Trophoblast cell (in vitro differentiated cells and primary cell): Measurements from ENCODE around the gene MYO16.

Source experiments
- DNase-seq, 2 donors: peaks; one replicate each; pipeline ENCODE4 v3.0.0-alpha.2; 2016
- H2AFZ ChIP-seq: 2 replicates; pipeline ENCODE4 v1.6.1; 2013; ENCODE audit warnings: low read length, moderate library complexity, mild to moderate bottlenecking; ENCODE audit not compliant: insufficient read depth, poor library complexity
- H2AK5ac ChIP-seq: 2 replicates; pipeline ENCODE4 v1.6.1; 2013; ENCODE audit warnings: mild to moderate bottlenecking, low read length
- H2BK120ac ChIP-seq: 2 replicates; pipeline ENCODE4 v1.6.1; 2013; ENCODE audit warnings: low read length, mild to moderate bottlenecking, moderate library complexity; ENCODE audit not compliant: insufficient read depth, poor library complexity
- H2BK12ac ChIP-seq: 2 replicates; pipeline ENCODE4 v1.6.1; 2013; ENCODE audit warnings: mild to moderate bottlenecking, low read length, moderate library complexity
- H2BK5ac ChIP-seq: 2 replicates; pipeline ENCODE4 v1.6.1; 2013; ENCODE audit warnings: low read length, low read depth, moderate library complexity, mild to moderate bottlenecking; ENCODE audit not compliant: poor library complexity
- H3K14ac ChIP-seq: 2 replicates; pipeline ENCODE4 v1.6.1; 2013; ENCODE audit warnings: mild to moderate bottlenecking, low read length
- H3K18ac ChIP-seq: 2 replicates; pipeline ENCODE4 v1.6.1; 2013; ENCODE audit warnings: mild to moderate bottlenecking, low read length
- H3K23ac ChIP-seq: 2 replicates; pipeline ENCODE4 v1.6.1; 2013; ENCODE audit warnings: low read length
- H3K27ac ChIP-seq: 2 replicates; pipeline ENCODE4 v1.5.1; 2013; ENCODE audit warnings: low read depth, mild to moderate bottlenecking, inconsistent platforms, low read length, moderate library complexity
- H3K27me3 ChIP-seq: 2 replicates; pipeline ENCODE4 v1.6.1; 2013; ENCODE audit warnings: inconsistent platforms, mild to moderate bottlenecking, low read length, moderate library complexity; ENCODE audit not compliant: insufficient read depth
- H3K36me3 ChIP-seq, 2 experiments: 1 replicate in 1 of 2; 2 replicates in 1 of 2; pipeline ENCODE4 v1.6.1; 2013; ENCODE audit warnings: low read length in 2 of 2, mild to moderate bottlenecking in 2 of 2, moderate library complexity in 1 of 2; ENCODE audit not compliant: insufficient read depth in 2 of 2, control insufficient read depth in 1 of 2
- H3K4ac ChIP-seq: 2 replicates; pipeline ENCODE4 v1.6.1; 2013; ENCODE audit warnings: low read depth, mild to moderate bottlenecking, low read length, moderate library complexity
- H3K4me1 ChIP-seq, 2 experiments: 1 replicate in 1 of 2; 2 replicates in 1 of 2; pipeline ENCODE4 v1.6.1; 2013; ENCODE audit warnings: low read length in 2 of 2, mild to moderate bottlenecking in 2 of 2, moderate library complexity in 1 of 2; ENCODE audit not compliant: insufficient read depth in 2 of 2, control insufficient read depth in 1 of 2
- H3K4me2 ChIP-seq: 2 replicates; pipeline ENCODE4 v1.6.1; 2013; ENCODE audit warnings: inconsistent platforms, mild to moderate bottlenecking, low read length, moderate library complexity
- H3K4me3 ChIP-seq: 2 replicates; pipeline ENCODE4 v1.5.1; 2013; ENCODE audit warnings: mild to moderate bottlenecking, low read depth, low read length, inconsistent platforms
- H3K79me1 ChIP-seq: one replicate; pipeline ENCODE4 v1.6.1; 2013; ENCODE audit warnings: low read length
- H3K79me2 ChIP-seq: 2 replicates; pipeline ENCODE4 v1.6.1; 2013; ENCODE audit warnings: low read length, mild to moderate bottlenecking; ENCODE audit not compliant: control insufficient read depth, insufficient read depth, poor library complexity
- H3K9ac ChIP-seq: 2 replicates; pipeline ENCODE4 v1.6.1; 2013; ENCODE audit warnings: mild to moderate bottlenecking, low read length
- H3K9me3 ChIP-seq: 2 replicates; pipeline ENCODE4 v1.6.1; 2013; ENCODE audit warnings: low read depth, mild to moderate bottlenecking, control low read depth, inconsistent platforms, low read length; ENCODE audit not compliant: insufficient read depth
- H4K12ac ChIP-seq: 2 replicates; pipeline ENCODE4 v1.6.1; 2013; ENCODE audit warnings: low read depth, mild to moderate bottlenecking, low read length, moderate library complexity
- H4K8ac ChIP-seq: 2 replicates; pipeline ENCODE4 v1.6.1; 2013; ENCODE audit warnings: low read depth, mild to moderate bottlenecking, low read length, moderate library complexity
- H4K91ac ChIP-seq: one replicate; pipeline ENCODE4 v1.6.1; 2013; ENCODE audit warnings: low read depth, mild to moderate bottlenecking, low read length, moderate library complexity
- WGBS: extraction: QIAGEN DNeasy Blood & Tissue Kit; methylation state at CpG from one replicate; pipeline ENCODE4 v1.1.7; 2013; ENCODE audit warnings: missing lambda C conversion rate; ENCODE audit not compliant: insufficient read length, insufficient coverage; ENCODE audit errors: extremely low coverage; 5-methylcytosine and 5-hydroxymethylcytosine counted together

MYO16 gene

GRCh38 chr13:109072505-109072904, 443.1 kb downstream of the MYO16 start:
- Histone ChIP-seq H3K27ac (no peak overlapping the region), H3K4ac (no peak overlapping the region), H2BK5ac (no peak overlapping the region), H2AFZ (no peak overlapping the region), H3K4me2 (no peak overlapping the region), H3K14ac (no peak overlapping the region), H3K9ac (no peak overlapping the region), H3K4me3 (no peak overlapping the region), H3K79me1 (no peaks in the 10 kb centered on the region), H3K79me2 (no peaks in the 10 kb centered on the region), H3K36me3 (no peaks in the 10 kb centered on the region), H3K9me3 (no peaks in the 10 kb centered on the region), H2BK120ac (no peak overlapping the region), H4K8ac (no peak overlapping the region), H4K91ac (no peak overlapping the region), H3K27me3 (no peaks in the 10 kb centered on the region), H3K18ac (no peak overlapping the region), H2BK12ac (no peak overlapping the region), H4K12ac (no peak overlapping the region), H3K4me1 (no peaks in the 10 kb centered on the region), H3K23ac (no peak overlapping the region), H2AK5ac (no peak overlapping the region)
- WGBS = no CpG with 5 or more reads among the region's 3 CpGs
- DNase-seq = peak in 1 of 2 donors; percentile 52

- Histone ChIP-seq H3K4me2 (no peak overlapping the region), H3K23ac (no peak overlapping the region), H4K8ac (no peak overlapping the region), H3K18ac (no peak overlapping the region), H3K4me3 (no peak overlapping the region), H2BK12ac (no peak overlapping the region), H2BK120ac (no peak overlapping the region), H2AFZ (no peak overlapping the region), H2BK5ac (no peak overlapping the region), H3K4me1 (no peaks in the 10 kb centered on the region), H3K36me3 (no peaks in the 10 kb centered on the region), H3K27me3 (no peaks in the 10 kb centered on the region), H3K14ac (no peak overlapping the region), H4K91ac (no peak overlapping the region), H3K27ac (no peak overlapping the region), H3K4ac (no peak overlapping the region), H3K9me3 (no peaks in the 10 kb centered on the region), H2AK5ac (no peak overlapping the region), H3K9ac (no peak overlapping the region), H3K79me2 (no peaks in the 10 kb centered on the region), H4K12ac (no peak overlapping the region), H3K79me1 (no peaks in the 10 kb centered on the region)
- DNase-seq = no peak
- no CpG with 5 or more reads among the region's 6 CpGs for WGBS
Observed at GRCh38 chr13:109074436-109074835, 445.0 kb downstream of the MYO16 start.

- Histone ChIP-seq H3K27me3 (no peaks in the 10 kb centered on the region), H3K9me3 (no peaks in the 10 kb centered on the region), H3K4me2 (no peak overlapping the region), H3K79me1 (no peaks in the 10 kb centered on the region), H3K4me1 (no peaks in the 10 kb centered on the region), H3K23ac (no peak overlapping the region), H3K18ac (no peak overlapping the region), H2BK120ac (no peak overlapping the region), H4K8ac (no peak overlapping the region), H2AFZ (no peak overlapping the region), H2AK5ac (no peak overlapping the region), H3K79me2 (no peaks in the 10 kb centered on the region), H2BK12ac (no peak overlapping the region), H3K4ac (no peak overlapping the region), H4K91ac (no peak overlapping the region), H3K4me3 (no peak overlapping the region), H3K36me3 (no peaks in the 10 kb centered on the region), H4K12ac (no peak overlapping the region), H2BK5ac (no peak overlapping the region), H3K27ac (no peak overlapping the region), H3K14ac (no peak overlapping the region), H3K9ac (no peak overlapping the region)
- no peak for DNase-seq
- no CpG with 5 or more reads among the region's 3 CpGs for WGBS
Observed at GRCh38 chr13:109074853-109075252, 445.4 kb downstream of the MYO16 start.

- Histone ChIP-seq H3K18ac (no peak overlapping the region), H3K27me3 (no peaks in the 10 kb centered on the region), H3K4me1 (no peaks in the 10 kb centered on the region), H3K14ac (no peak overlapping the region), H3K79me2 (no peaks in the 10 kb centered on the region), H3K9ac (no peak overlapping the region), H4K91ac (no peak overlapping the region), H3K4me2 (no peak overlapping the region), H4K12ac (no peak overlapping the region), H3K4ac (no peak overlapping the region), H3K27ac (no peak overlapping the region), H3K79me1 (no peaks in the 10 kb centered on the region), H3K36me3 (no peaks in the 10 kb centered on the region), H2AK5ac (no peak overlapping the region), H2BK120ac (no peak overlapping the region), H3K23ac (no peak overlapping the region), H3K4me3 (no peak overlapping the region), H2BK5ac (no peak overlapping the region), H4K8ac (no peak overlapping the region), H2BK12ac (no peak overlapping the region), H3K9me3 (peaks cover 2% of the 10 kb centered on the region), H2AFZ (no peak overlapping the region)
- WGBS = no CpG with 5 or more reads among the region's 10 CpGs
- no peak for DNase-seq
Observed at GRCh38 chr13:109087916-109088623, 458.7 kb downstream of the MYO16 start.
